GM20431 (cell line): ENCODE data around the gene AMER3.
"Not testable (repeated sequence)": the region's sequence is repeated elsewhere in the genome, so short reads cannot be mapped to it uniquely, and the experiment has no call there.

Source experiments
- in situ Hi-C: fragments of 300-500 bp; cut with MseI, MboI; formaldehyde crosslinking; loops from one replicate; pipeline ENCODE4 v1.15.0; 2020; ENCODE audit warnings: low sequenced_read_pairs; ENCODE audit not compliant: unreplicated experiment

The AMER3 gene

DNA sequence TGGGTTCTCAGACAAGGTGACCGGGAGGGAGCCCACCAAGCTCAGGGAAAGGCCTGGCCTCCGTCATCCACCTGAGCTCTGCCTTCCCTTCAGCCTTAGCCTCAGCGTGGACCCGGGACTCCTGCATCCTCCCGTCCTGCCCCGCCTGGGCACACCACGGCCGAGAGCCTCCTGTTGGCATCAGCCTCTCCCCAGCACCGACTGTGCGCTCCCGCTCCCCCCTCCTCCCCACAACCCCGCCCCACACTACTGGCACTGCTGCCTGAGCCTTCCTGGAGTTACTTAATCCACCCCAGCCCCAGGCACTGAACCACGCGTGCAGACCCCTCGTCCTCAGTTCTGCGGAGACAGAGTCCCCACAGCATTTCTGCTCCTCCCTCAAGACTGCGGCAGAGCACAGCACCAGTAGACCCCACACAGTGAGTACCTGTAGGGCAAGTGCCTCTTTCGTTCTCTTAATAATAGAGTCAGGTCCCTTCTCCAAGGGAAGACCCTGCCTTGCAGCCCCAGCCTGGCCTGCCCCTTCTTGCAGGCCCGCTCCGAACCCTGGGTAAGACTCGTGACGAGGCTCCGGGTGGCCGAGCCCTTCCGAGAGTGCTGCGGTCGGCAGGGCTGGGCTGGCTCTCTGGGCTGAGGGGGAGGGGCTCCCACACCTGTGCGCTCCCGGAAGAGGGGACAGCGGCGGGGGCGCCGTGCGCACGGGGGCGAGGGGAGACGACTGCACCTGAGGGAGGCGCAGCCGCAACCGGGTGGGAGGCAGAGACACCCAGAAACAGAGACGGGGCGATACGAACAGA, at the start of gene AMER3:
Gene AMER3 (plus strand): TSS at position 285 of the 797 bp plus-strand sequence. CDS start 6,533 bp downstream, outside the sequence.
- in situ Hi-C loops, result no loop called here

- in situ Hi-C loops, result not testable (repeated sequence)
Observed at GRCh38 chr2:130714795-130715194, 40.5 kb upstream of the AMER3 start.

DNA sequence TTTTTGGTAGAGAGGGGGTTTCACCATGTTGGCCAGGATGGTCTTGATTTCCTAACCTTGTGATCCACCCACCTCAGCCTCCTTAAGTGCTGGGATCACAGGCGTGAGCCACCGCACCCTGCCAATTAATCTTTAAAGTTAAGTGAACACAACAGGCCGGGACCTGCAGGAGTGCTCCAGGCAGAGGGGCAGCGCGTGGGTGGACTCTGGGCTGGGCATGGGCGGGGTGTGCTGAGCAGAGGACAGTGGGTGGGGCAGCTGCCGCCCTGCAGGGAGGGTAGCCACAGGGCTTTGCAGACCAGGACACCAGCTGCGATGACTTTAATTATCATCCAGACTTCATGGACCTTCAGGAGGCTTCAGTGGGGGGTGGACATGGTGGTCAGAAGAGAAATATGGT, 35.3 kb upstream of the AMER3 start:
- in situ Hi-C loops, result no loop called here

DNA sequence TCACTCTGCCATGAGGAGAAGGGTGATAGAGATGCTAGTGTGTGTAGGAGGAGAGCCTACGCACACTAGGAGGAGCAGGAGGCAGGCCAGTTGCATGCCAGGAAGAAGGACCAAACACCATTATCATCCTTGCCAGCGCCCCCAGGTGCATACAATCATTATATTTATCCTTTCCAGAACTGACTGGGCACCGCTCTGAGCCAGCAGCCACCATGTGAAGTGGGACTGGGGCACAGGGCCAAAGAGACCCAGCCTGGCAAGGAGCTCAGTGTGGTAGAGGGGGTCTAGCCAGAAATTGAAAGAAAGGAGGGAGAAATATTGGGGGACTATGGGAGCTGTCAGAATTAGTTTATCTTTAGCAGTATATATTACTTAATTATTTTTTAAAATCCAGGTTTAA, 34.8 kb upstream of the AMER3 start:
- in situ Hi-C loops, result no loop called here

GRCh38 chr2:130724455-130724854, 30.9 kb upstream of the AMER3 start:
- in situ Hi-C loops, result no loop called here

GRCh38 chr2:130726614-130727180, 28.6 kb upstream of the AMER3 start:
- in situ Hi-C loops, result no loop called here

- in situ Hi-C loops, result no loop called here
Observed at GRCh38 chr2:130727286-130727924, 27.9 kb upstream of the AMER3 start.

GRCh38 chr2:130728007-130728454, 27.3 kb upstream of the AMER3 start:
- in situ Hi-C loops, result no loop called here

GRCh38 chr2:130728549-130729316, 26.6 kb upstream of the AMER3 start, which contains the start of gene GPR148:
Gene GPR148 (plus strand): TSS chr2:130729070. CDS start chr2:130729152, 82 bp downstream.
- in situ Hi-C loops, result no loop called here

GRCh38 chr2:130729322-130730299, 25.7 kb upstream of the AMER3 start:
- in situ Hi-C loops, result no loop called here

DNA sequence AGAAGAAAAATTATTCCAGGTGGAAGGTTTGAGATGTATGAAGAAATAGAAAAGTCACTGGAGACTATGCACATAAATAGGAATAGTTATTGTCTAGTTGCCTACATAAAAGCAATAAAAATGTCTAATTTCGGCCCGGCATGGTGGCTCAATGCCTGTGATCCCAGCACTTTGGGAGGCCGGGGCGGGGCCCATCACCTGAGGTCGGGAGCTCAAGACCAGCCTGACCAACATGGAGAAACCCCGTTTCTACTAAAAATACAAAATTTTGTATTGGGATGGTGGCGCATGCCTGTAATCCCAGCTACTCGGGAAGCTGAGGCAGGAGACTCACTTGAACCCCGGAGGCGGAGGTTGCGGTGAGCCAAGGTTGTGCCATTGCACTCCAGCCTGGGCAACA, 23.1 kb upstream of the AMER3 start:
- in situ Hi-C loops, result not testable (repeated sequence)

DNA sequence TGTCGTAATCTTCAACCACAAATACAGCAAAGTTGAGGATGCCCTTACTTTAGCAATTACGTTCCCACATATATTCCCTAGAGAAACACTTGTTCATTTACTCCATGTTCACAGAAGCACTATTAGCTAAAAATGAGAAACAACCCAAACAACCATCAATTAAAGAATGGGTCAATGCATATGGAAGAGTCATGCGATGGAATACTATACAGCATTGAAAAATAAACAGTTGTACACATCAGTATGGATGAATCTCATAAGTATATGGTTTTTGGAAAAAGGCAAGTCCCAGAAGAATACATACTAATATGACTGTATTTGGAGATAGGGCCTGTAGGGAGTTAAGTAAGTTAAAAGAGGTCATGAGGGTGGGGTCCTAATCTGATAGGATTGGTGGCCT, 20.1 kb upstream of the AMER3 start:
- in situ Hi-C loops, result no loop called here

GRCh38 chr2:130736487-130736886, 18.9 kb upstream of the AMER3 start:
- in situ Hi-C loops, result no loop called here

GRCh38 chr2:130737592-130737991, 17.7 kb upstream of the AMER3 start:
- in situ Hi-C loops, result no loop called here

DNA sequence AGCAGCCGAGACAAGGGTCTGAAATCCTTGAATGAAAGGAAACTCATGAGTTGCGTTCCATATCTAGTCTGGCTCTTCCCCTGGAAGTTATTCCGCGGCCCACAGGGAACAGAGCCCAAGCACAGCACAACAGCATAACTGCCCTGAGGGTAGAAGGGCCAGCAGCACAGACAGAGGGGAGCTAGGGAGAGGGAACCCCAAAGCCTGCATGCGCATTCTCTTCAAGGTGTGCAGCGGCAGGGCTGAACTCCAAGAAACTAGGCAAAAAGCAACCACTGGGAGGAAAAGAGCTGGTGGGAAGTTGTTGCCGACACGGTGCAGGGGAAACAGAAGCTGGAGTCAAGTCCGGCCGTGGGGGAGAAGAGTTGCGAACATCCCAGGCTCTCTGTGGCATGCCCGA, 14.7 kb upstream of the AMER3 start:
- in situ Hi-C loops, result no loop called here

DNA sequence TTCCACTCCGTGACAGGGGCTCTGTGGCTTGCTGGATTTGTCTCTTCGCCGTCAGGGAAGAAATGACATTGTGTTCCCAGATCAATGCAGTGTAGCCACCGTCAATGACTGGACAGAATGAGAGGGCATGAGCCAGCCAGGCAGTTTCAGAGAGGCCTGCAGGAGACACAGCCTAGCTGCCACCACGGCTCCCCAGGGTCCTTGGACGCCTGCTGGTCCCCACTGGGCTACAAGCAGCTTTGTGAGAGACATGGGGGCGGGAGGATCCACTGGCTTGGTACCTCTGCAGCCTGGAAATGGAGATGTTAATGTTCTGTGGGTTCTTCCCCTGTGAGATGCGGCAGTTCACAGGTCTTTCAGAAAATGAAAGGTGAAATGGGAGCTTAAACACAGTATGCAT, 12.1 kb upstream of the AMER3 start:
- in situ Hi-C loops, result no loop called here

DNA sequence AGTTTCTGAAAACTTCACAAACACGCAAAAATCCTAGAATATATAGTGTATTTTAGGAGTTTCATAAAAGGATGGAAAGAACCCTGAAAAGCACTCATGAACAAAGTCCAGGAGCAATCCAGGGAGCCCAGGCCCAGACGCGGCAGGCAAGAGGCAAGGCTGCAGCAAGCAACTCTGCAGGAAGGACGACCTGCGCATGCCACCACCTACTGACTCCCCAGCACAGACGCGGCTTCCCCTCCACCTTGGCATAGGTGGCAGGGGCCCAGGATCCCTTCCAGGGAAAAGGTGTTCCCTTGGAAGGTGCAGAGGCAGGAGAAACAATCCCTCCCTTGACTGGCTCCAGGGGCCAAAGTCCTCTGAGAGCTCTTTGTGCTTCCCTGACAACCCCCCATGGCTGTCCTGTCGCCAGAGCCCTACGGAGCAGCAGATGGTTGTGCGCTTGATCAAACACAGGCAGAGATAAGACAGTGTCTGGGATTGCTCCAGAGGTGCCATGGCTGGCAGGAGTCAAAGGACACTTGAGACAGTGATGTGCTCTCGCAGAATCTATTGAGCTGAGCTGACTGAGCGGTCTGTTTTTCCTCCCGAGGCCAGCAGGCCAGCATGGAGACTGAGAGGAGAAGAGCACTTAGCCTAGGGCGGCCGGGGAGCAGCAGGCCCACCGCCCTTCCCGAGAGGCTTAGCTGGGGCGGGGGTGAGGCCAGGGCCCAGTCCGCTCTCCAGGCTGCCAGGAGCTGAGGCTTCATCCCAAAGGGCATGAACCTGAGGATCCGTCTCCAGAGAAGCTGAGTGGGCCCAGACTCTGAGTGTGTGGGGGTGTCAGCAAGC, 10.8 kb upstream of the AMER3 start:
- in situ Hi-C loops, result no loop called here

- in situ Hi-C loops, result no loop called here
Observed at GRCh38 chr2:130749078-130749477, 6.3 kb upstream of the AMER3 start.
